WERI-Rb-1 (cell line): Measurements from ENCODE around the gene NT5DC1.

Experiments
- DNase-seq: peaks from one replicate; pipeline ENCODE4 v3.0.0-alpha.2; 2020
- H3K27ac ChIP-seq: fragments of 250-450 bp; sonication (Bioruptor Pico); 2 replicates; pipeline ENCODE4 v1.5.1; 2020; ENCODE audit warnings: mild to moderate bottlenecking, moderate library complexity
- H3K27me3 ChIP-seq: fragments of 250-450 bp; sonication (Bioruptor Pico); 2 replicates; pipeline ENCODE4 v1.5.1; 2021; ENCODE audit warnings: mild to moderate bottlenecking, low read depth, moderate library complexity; ENCODE audit not compliant: insufficient read depth, severe bottlenecking
- H3K36me3 ChIP-seq: fragments of 250-450 bp; sonication (Bioruptor Pico); 2 replicates; pipeline ENCODE4 v1.5.1; 2020; ENCODE audit warnings: mild to moderate bottlenecking, moderate library complexity
- H3K4me3 ChIP-seq: 2 replicates; pipeline ENCODE4 v1.5.1; 2011; ENCODE audit warnings: low read depth, mild to moderate bottlenecking, control low read depth, low read length
- H3K9me3 ChIP-seq: fragments of 250-450 bp; sonication (Bioruptor Pico); 2 replicates; pipeline ENCODE4 v1.5.1; 2021; ENCODE audit warnings: mild to moderate bottlenecking, moderate library complexity; ENCODE audit not compliant: severe bottlenecking
- TF ChIP-seq, protein P1 (sequence below): IDR thresholded peaks from 2 replicates; pipeline ENCODE4 v1.5.1; 2011; ENCODE audit warnings: low read depth, mild to moderate bottlenecking, control low read depth, inconsistent platforms, low read length

Gene NT5DC1

GRCh38 chr6:116251568-116252384 lies 151.1 kb downstream of the NT5DC1 start:
- no peaks in the 10 kb centered on the region for H3K27me3 ChIP-seq
- no peak overlapping the region for H3K4me3 ChIP-seq
- no peaks in the 10 kb centered on the region for H3K9me3 ChIP-seq
- H3K27ac ChIP-seq: no peak overlapping the region
- DNase-seq: no peak
- peaks cover 8% of the 10 kb centered on the region for H3K36me3 ChIP-seq
- TF ChIP-seq, protein P1, sequence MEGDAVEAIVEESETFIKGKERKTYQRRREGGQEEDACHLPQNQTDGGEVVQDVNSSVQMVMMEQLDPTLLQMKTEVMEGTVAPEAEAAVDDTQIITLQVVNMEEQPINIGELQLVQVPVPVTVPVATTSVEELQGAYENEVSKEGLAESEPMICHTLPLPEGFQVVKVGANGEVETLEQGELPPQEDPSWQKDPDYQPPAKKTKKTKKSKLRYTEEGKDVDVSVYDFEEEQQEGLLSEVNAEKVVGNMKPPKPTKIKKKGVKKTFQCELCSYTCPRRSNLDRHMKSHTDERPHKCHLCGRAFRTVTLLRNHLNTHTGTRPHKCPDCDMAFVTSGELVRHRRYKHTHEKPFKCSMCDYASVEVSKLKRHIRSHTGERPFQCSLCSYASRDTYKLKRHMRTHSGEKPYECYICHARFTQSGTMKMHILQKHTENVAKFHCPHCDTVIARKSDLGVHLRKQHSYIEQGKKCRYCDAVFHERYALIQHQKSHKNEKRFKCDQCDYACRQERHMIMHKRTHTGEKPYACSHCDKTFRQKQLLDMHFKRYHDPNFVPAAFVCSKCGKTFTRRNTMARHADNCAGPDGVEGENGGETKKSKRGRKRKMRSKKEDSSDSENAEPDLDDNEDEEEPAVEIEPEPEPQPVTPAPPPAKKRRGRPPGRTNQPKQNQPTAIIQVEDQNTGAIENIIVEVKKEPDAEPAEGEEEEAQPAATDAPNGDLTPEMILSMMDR: no peak

GRCh38 chr6:116253188-116253504 lies 152.5 kb downstream of the NT5DC1 start:
- Histone ChIP-seq H3K36me3 (peaks cover 8% of the 10 kb centered on the region), H3K27me3 (no peaks in the 10 kb centered on the region), H3K27ac (no peak overlapping the region; the same call in 1 of the 2 replicates), H3K9me3 (no peaks in the 10 kb centered on the region), H3K4me3 (peak overlapping the region; percentile 98)
- no peak for DNase-seq
- TF ChIP-seq, protein P1: no peak

DNA sequence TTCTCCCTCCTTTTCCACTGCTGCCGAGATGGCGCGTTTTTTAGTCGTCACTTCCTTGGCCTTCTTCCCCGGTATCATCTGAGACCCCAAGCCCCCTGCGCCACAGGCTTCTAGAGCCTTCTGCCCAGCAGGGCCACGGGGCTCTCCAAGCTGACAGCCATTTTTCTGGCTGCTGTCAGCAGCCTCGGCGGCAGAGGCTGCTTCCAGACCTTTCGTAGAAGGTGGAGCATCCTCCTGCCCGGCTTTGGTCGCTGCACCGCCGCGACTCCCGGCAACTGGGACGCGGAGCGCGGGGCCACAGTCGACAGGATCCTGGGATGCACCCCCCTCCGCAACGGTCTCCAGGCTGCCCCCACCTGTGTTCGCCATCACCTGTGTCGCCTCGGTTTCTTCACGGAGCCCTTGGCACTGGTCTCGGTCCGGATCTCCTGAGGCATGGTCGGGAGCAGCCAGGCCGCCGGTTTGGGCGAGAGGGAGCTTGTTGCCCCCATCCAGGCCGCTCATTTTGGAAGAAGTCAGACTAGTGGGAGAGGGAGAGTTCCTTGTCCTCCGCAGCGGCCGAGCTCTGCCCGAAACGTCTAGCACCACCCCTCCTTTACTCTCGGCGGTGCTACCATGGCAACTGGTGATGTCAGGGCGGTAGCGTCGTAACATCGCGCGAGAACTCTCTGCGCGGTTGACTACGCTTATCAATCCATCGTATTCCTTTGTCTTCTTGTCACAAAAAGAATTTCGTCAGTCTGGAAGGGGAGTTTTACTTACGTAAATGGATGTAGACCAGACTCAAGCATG lies 153.0 kb downstream of the NT5DC1 start, which contains the start of gene TSPYL4:
TSPYL4 (minus strand) TSS at position 571 of the 792 bp plus-strand sequence; CDS start at position 504, 67 bp downstream.
- Histone ChIP-seq H3K27me3 (no peaks in the 10 kb centered on the region), H3K36me3 (peaks cover 8% of the 10 kb centered on the region), H3K9me3 (no peaks in the 10 kb centered on the region), H3K27ac (peak within 1 kb of the TSS; percentile 97), H3K4me3 (peak within 1 kb of the TSS; percentile 98)
- DNase-seq: peak; percentile 92
- TF ChIP-seq, protein P1: no peak

- DNase-seq: no peak
- TF ChIP-seq, protein P1: no peak
Measured at GRCh38 chr6:116254297-116255056, 153.8 kb downstream of the NT5DC1 start.

GRCh38 chr6:116255246-116255800 lies 154.7 kb downstream of the NT5DC1 start:
- no peak overlapping the region for H3K27ac ChIP-seq

More at GRCh38 chr6:116254297-116255056, 153.8 kb downstream of the NT5DC1 start:
- H3K4me3 ChIP-seq: peak overlapping the region; percentile 98
- peak overlapping the region; percentile 97 for H3K27ac ChIP-seq
- no peaks in the 10 kb centered on the region for H3K27me3 ChIP-seq
- peaks cover 8% of the 10 kb centered on the region for H3K36me3 ChIP-seq
- H3K9me3 ChIP-seq: no peaks in the 10 kb centered on the region

More at GRCh38 chr6:116255246-116255800, 154.7 kb downstream of the NT5DC1 start:
- DNase-seq: no peak
- Histone ChIP-seq H3K27me3 (no peaks in the 10 kb centered on the region), H3K9me3 (no peaks in the 10 kb centered on the region), H3K36me3 (peaks cover 8% of the 10 kb centered on the region), H3K4me3 (no peak overlapping the region)
- TF ChIP-seq, protein P1: no peak
